ENCODE results near the gene GALP.
"Not testable (repeated sequence)": the region's sequence is repeated elsewhere in the genome, so short reads cannot be mapped to it uniquely, and the experiment has no call there.

The GALP gene

GRCh38 chr19:56175861-56176307, at the start of gene GALP:
TSS of gene GALP (plus strand) at chr19:56176008. CDS start at chr19:56177109, 1,101 bp downstream.
- H3K4me3 ChIP-seq (ENCODE audit: low read length) = not testable (repeated sequence)

- H3K4me3 ChIP-seq (ENCODE audit: low read length) = no peak overlapping the region
- no peak for TF ChIP-seq ZNF274 (IDR thresholded peaks at IDR 0.05; ENCODE audit: low read depth, low read length)
Measured at GRCh38 chr19:56126983-56127780, 48.6 kb upstream of the GALP start.

GRCh38 chr19:56130006-56130405, 45.8 kb upstream of the GALP start:
- H3K4me3 ChIP-seq (ENCODE audit: low read length) = no peak overlapping the region
- TF ChIP-seq ZNF274 (IDR thresholded peaks at IDR 0.05; ENCODE audit: low read depth, low read length) = no peak

GRCh38 chr19:56131651-56132050, 44.2 kb upstream of the GALP start:
- no peak for TF ChIP-seq ZNF274 (IDR thresholded peaks at IDR 0.05; ENCODE audit: low read depth, low read length)
- H3K4me3 ChIP-seq (ENCODE audit: low read length) = no peak overlapping the region

GRCh38 chr19:56132316-56132822, 43.4 kb upstream of the GALP start:
- H3K4me3 ChIP-seq (ENCODE audit: low read length) = no peak overlapping the region
- TF ChIP-seq ZNF274 (IDR thresholded peaks at IDR 0.05; ENCODE audit: low read depth, low read length) = no peak

- no peak overlapping the region for H3K4me3 ChIP-seq (ENCODE audit: low read length)
Measured at GRCh38 chr19:56133858-56134653, 41.8 kb upstream of the GALP start.

GRCh38 chr19:56134654-56134921, 41.2 kb upstream of the GALP start:
- no peak overlapping the region for H3K4me3 ChIP-seq (ENCODE audit: low read length)
- no peak for TF ChIP-seq ZNF274 (IDR thresholded peaks at IDR 0.05; ENCODE audit: low read depth, low read length)

More at GRCh38 chr19:56133858-56134653, 41.8 kb upstream of the GALP start:
- no peak for TF ChIP-seq ZNF274 (IDR thresholded peaks at IDR 0.05; ENCODE audit: low read depth, low read length)

- no peak for TF ChIP-seq ZNF274 (IDR thresholded peaks at IDR 0.05; ENCODE audit: low read depth, low read length)
- no peak overlapping the region for H3K4me3 ChIP-seq (ENCODE audit: low read length)
Measured at GRCh38 chr19:56136362-56136761, 39.4 kb upstream of the GALP start.

GRCh38 chr19:56137405-56137804, 38.4 kb upstream of the GALP start:
- TF ChIP-seq ZNF274 (IDR thresholded peaks at IDR 0.05; ENCODE audit: low read depth, low read length) = no peak
- no peak overlapping the region for H3K4me3 ChIP-seq (ENCODE audit: low read length)

GRCh38 chr19:56138069-56138468, 37.7 kb upstream of the GALP start:
- no peak for TF ChIP-seq ZNF274 (IDR thresholded peaks at IDR 0.05; ENCODE audit: low read depth, low read length)
- H3K4me3 ChIP-seq (ENCODE audit: low read length) = no peak overlapping the region

- TF ChIP-seq ZNF274 (IDR thresholded peaks at IDR 0.05; ENCODE audit: low read depth, low read length) = no peak
- peak overlapping the region; percentile 77 for H3K4me3 ChIP-seq (ENCODE audit: low read length)
Measured at GRCh38 chr19:56139847-56140582, 35.8 kb upstream of the GALP start.

- TF ChIP-seq ZNF274 (IDR thresholded peaks at IDR 0.05; ENCODE audit: low read depth, low read length) = no peak
- H3K4me3 ChIP-seq (ENCODE audit: low read length) = peak within 1 kb of the TSS; percentile 95
Measured at GRCh38 chr19:56140583-56141416, 35.0 kb upstream of the GALP start, which contains the start of gene ZNF444. TSS of gene ZNF444 (plus strand) at chr19:56141287. CDS start at chr19:56146912, 5,625 bp downstream.

- H3K4me3 ChIP-seq (ENCODE audit: low read length) = peak overlapping the region; percentile 95
- TF ChIP-seq ZNF274 (IDR thresholded peaks at IDR 0.05; ENCODE audit: low read depth, low read length) = no peak
Measured at GRCh38 chr19:56141417-56141993, 34.3 kb upstream of the GALP start.

Data from GM08714 (cell line).